HG03565 (cell line): Measurements from ENCODE around the gene RAVER2.

ENCODE experiments used
- ATAC-seq: cut with Tn5 transposase; IDR thresholded peaks from one replicate; pipeline ENCODE4 v1.9.1; 2021; ENCODE audit warnings: mild to moderate bottlenecking, moderate library complexity; ENCODE audit not compliant: unreplicated experiment

RAVER2 gene

GRCh38 chr1:64872067-64872466, 127.2 kb downstream of the RAVER2 start:
- ATAC-seq = no peak

- ATAC-seq = no peak
Measured at GRCh38 chr1:64873576-64873975, 128.7 kb downstream of the RAVER2 start.

GRCh38 chr1:64874666-64875065, 129.8 kb downstream of the RAVER2 start:
- ATAC-seq = no peak

- ATAC-seq = no peak
Measured at GRCh38 chr1:64875101-64875500, 130.2 kb downstream of the RAVER2 start.

- no peak for ATAC-seq
Measured at GRCh38 chr1:64875606-64876005, 130.7 kb downstream of the RAVER2 start.

- no peak for ATAC-seq
Measured at GRCh38 chr1:64877151-64877550, 132.3 kb downstream of the RAVER2 start.

- no peak for ATAC-seq
Measured at GRCh38 chr1:64877598-64877997, 132.7 kb downstream of the RAVER2 start.

- no peak for ATAC-seq
Measured at GRCh38 chr1:64878090-64878489, 133.2 kb downstream of the RAVER2 start.

- ATAC-seq = no peak
Measured at GRCh38 chr1:64878931-64879611, 134.2 kb downstream of the RAVER2 start.

GRCh38 chr1:64880449-64880848, 135.6 kb downstream of the RAVER2 start:
- no peak for ATAC-seq

GRCh38 chr1:64881281-64881680, 136.4 kb downstream of the RAVER2 start:
- ATAC-seq = no peak
